GM04503 (cell line): Measurements from ENCODE around the gene DISC1.

ENCODE experiments used
- DNase-seq: peaks from one replicate; pipeline ENCODE4 v3.0.0-alpha.2; 2012; ENCODE audit warnings: low read depth

Gene DISC1

GRCh38 chr1:231856894-231857293 is 230.3 kb downstream of the DISC1 start:
- DNase-seq: no peak

- no peak for DNase-seq
Measured at GRCh38 chr1:231857609-231858135, 231.1 kb downstream of the DISC1 start.

GRCh38 chr1:231860221-231861088 is 233.9 kb downstream of the DISC1 start:
- no peak for DNase-seq

GRCh38 chr1:231861541-231862481 is 235.2 kb downstream of the DISC1 start:
- DNase-seq: peak; percentile 68

- DNase-seq: no peak
Measured at GRCh38 chr1:231862611-231863010, 236.0 kb downstream of the DISC1 start.

- no peak for DNase-seq
Measured at GRCh38 chr1:231865331-231865730, 238.7 kb downstream of the DISC1 start.

- DNase-seq: no peak
Measured at GRCh38 chr1:231866392-231867331, 240.1 kb downstream of the DISC1 start.

GRCh38 chr1:231867607-231868006 is 241.0 kb downstream of the DISC1 start:
- no peak for DNase-seq

- no peak for DNase-seq
Measured at GRCh38 chr1:231869364-231869763, 242.8 kb downstream of the DISC1 start.

- DNase-seq: no peak
Measured at GRCh38 chr1:231871471-231871870, 244.9 kb downstream of the DISC1 start.

- no peak for DNase-seq
Measured at GRCh38 chr1:231871878-231872277, 245.3 kb downstream of the DISC1 start.

- peak; percentile 54 for DNase-seq
Measured at GRCh38 chr1:231872461-231872910, 245.9 kb downstream of the DISC1 start.

GRCh38 chr1:231878737-231879136 is 252.1 kb downstream of the DISC1 start:
- DNase-seq: no peak

GRCh38 chr1:231879296-231879695 is 252.7 kb downstream of the DISC1 start:
- DNase-seq: no peak

GRCh38 chr1:231882333-231882732 is 255.7 kb downstream of the DISC1 start:
- no peak for DNase-seq

- no peak for DNase-seq
Measured at GRCh38 chr1:231882790-231883189, 256.2 kb downstream of the DISC1 start.

GRCh38 chr1:231883382-231883781 is 256.8 kb downstream of the DISC1 start:
- no peak for DNase-seq

- no peak for DNase-seq
Measured at GRCh38 chr1:231885209-231885854, 258.7 kb downstream of the DISC1 start.

GRCh38 chr1:231887166-231887565 is 260.6 kb downstream of the DISC1 start:
- DNase-seq: no peak

- no peak for DNase-seq
Measured at GRCh38 chr1:231887866-231888265, 261.3 kb downstream of the DISC1 start.

- DNase-seq: no peak
Measured at GRCh38 chr1:231890791-231891190, 264.2 kb downstream of the DISC1 start.
